IMR-90 (cell line): Measurements from ENCODE around the gene ARL5C. TPM values are rescaled to one million over a fixed set of nuclear protein-coding genes. Genes with fewer than 3 reads are reported as not detected.
A peak's percentile ranks its signal among the peaks of the same experiment; 100 is the strongest.

Source experiments
- ATAC-seq: fragments of 200-7000 bp; cut with Tn5 transposase; 2 replicates; pipeline ENCODE4 v1.9.1; 2020; ENCODE audit warnings: low read depth, mild to moderate bottlenecking, moderate library complexity
- BruUV-seq: library from RNA; stranded (reverse); fragments of 400-500 nt; replicated peaks from 2 replicates; lab custom pipeline; 2021; lab: Mats Ljungman, UMichigan
- CTCF ChIA-PET: fragments of 300-600 bp; formaldehyde crosslinking; extraction: SDS; loops from one replicate; lab custom pipeline; 2021; ENCODE audit warnings: antibody characterized with exemption; lab: Yijun Ruan, JAX
- POLR2A ChIA-PET: fragments of 300-600 bp; sonication (Branson Sonifier 250); formaldehyde crosslinking; loops from one replicate; lab custom pipeline; 2022; ENCODE audit warnings: antibody characterized with exemption; ENCODE audit not compliant: unreplicated experiment; lab: Charles Lee
- DNase-seq: peaks from one replicate; pipeline ENCODE4 v3.0.0; 2013
- H2AFZ ChIP-seq: replicated peaks from 2 replicates; pipeline ENCODE3; 2013; ENCODE audit warnings: low read length, mild to moderate bottlenecking; ENCODE audit not compliant: poor library complexity
- H2AK5ac ChIP-seq: 2 replicates; pipeline ENCODE4 v1.6.1; 2013; ENCODE audit warnings: low read depth, low read length, inconsistent platforms
- H2AK9ac ChIP-seq: replicated peaks from 2 replicates; pipeline ENCODE3; 2013; ENCODE audit warnings: mild to moderate bottlenecking, low read depth, low read length, moderate library complexity; ENCODE audit not compliant: poor library complexity
- H2BK120ac ChIP-seq: 2 replicates; pipeline ENCODE4 v1.6.1; 2013; ENCODE audit warnings: low read depth, low read length, inconsistent platforms
- H2BK15ac ChIP-seq: 3 replicates; pipeline ENCODE4 v1.6.1; 2013; ENCODE audit warnings: low read depth, low read length, inconsistent platforms
- H2BK20ac ChIP-seq: 2 replicates; pipeline ENCODE4 v1.6.1; 2013; ENCODE audit warnings: low read depth, mild to moderate bottlenecking, inconsistent platforms, low read length, moderate library complexity
- H2BK5ac ChIP-seq: 2 replicates; pipeline ENCODE4 v1.6.1; 2013; ENCODE audit warnings: mild to moderate bottlenecking, low read depth, low read length, inconsistent platforms; ENCODE audit not compliant: poor library complexity, severe bottlenecking
- H3K14ac ChIP-seq: replicated peaks from 2 replicates; pipeline ENCODE4 v1.6.1; 2013; ENCODE audit warnings: low read depth, low read length, inconsistent platforms
- H3K18ac ChIP-seq: 2 replicates; pipeline ENCODE4 v1.6.1; 2013; ENCODE audit warnings: low read depth, low read length, control low read depth
- H3K23ac ChIP-seq: 2 replicates; pipeline ENCODE4 v1.6.1; 2013; ENCODE audit warnings: low read depth, low read length, inconsistent platforms
- H3K27ac ChIP-seq: 2 replicates; pipeline ENCODE4 v1.5.1; 2013; ENCODE audit warnings: mild to moderate bottlenecking, control low read depth, low read length; ENCODE audit not compliant: insufficient read depth
- H3K27me3 ChIP-seq: 2 replicates; pipeline ENCODE4 v1.6.1; 2013; ENCODE audit warnings: low read length; ENCODE audit not compliant: control insufficient read depth, insufficient read depth
- H3K36me3 ChIP-seq: 2 replicates; pipeline ENCODE4 v1.6.1; 2013; ENCODE audit warnings: low read length, mixed read lengths; ENCODE audit not compliant: control insufficient read depth, insufficient read depth
- H3K4ac ChIP-seq: 2 replicates; pipeline ENCODE4 v1.6.1; 2013; ENCODE audit warnings: low read depth, low read length, inconsistent platforms
- H3K4me1 ChIP-seq: 2 replicates; pipeline ENCODE4 v1.6.1; 2013; ENCODE audit warnings: low read length, mixed read lengths; ENCODE audit not compliant: control insufficient read depth, insufficient read depth
- H3K4me2 ChIP-seq: 2 replicates; pipeline ENCODE4 v1.6.1; 2013; ENCODE audit warnings: low read depth, mild to moderate bottlenecking, control low read depth, low read length, moderate library complexity
- H3K4me3 ChIP-seq: 2 replicates; pipeline ENCODE4 v1.5.1; 2013; ENCODE audit warnings: low read depth, mild to moderate bottlenecking, control low read depth, low read length, moderate library complexity; ENCODE audit not compliant: insufficient read depth
- H3K56ac ChIP-seq: 2 replicates; pipeline ENCODE4 v1.6.1; 2013; ENCODE audit warnings: low read length, inconsistent platforms; ENCODE audit not compliant: insufficient read depth; ENCODE audit errors: extremely low read depth
- H3K79me1 ChIP-seq, 2 experiments: 2 replicates each; pipeline ENCODE4 v1.6.1; 2013; ENCODE audit warnings: low read length in 2 of 2, inconsistent platforms in 1 of 2, low read depth in 1 of 2
- H3K9ac ChIP-seq: 2 replicates; pipeline ENCODE4 v1.6.1; 2013; ENCODE audit warnings: low read depth, low read length, control low read depth
- H3K9me1 ChIP-seq: 2 replicates; pipeline ENCODE4 v1.6.1; 2013; ENCODE audit warnings: low read length, inconsistent platforms; ENCODE audit not compliant: insufficient read depth
- H3K9me3 ChIP-seq: 2 replicates; pipeline ENCODE4 v1.6.1; 2013; ENCODE audit warnings: low read length; ENCODE audit not compliant: control insufficient read depth, insufficient read depth
- H4K20me1 ChIP-seq: 2 replicates; pipeline ENCODE4 v1.6.1; 2013; ENCODE audit warnings: low read length, inconsistent platforms; ENCODE audit not compliant: insufficient read depth
- H4K5ac ChIP-seq: 2 replicates; pipeline ENCODE4 v1.6.1; 2013; ENCODE audit warnings: mild to moderate bottlenecking, low read depth, low read length, control low read depth
- H4K8ac ChIP-seq, 2 experiments: 2 replicates each; pipeline ENCODE4 v1.6.1; 2013; ENCODE audit warnings: low read depth in 2 of 2, low read length in 2 of 2, control low read depth in 1 of 2, inconsistent platforms in 1 of 2
- H4K91ac ChIP-seq: 2 replicates; pipeline ENCODE4 v1.6.1; 2013; ENCODE audit warnings: low read depth, low read length, inconsistent platforms; ENCODE audit not compliant: insufficient read depth
- BHLHE40 ChIP-seq: fragments of 150-350 bp; IDR thresholded peaks from 2 replicates; pipeline ENCODE4 v1.6.1; 2016; ENCODE audit warnings: mild to moderate bottlenecking, low read depth, low read length
- CEBPB ChIP-seq: IDR thresholded peaks from 2 replicates; pipeline ENCODE4 v1.6.1; 2012; ENCODE audit warnings: low read depth, low read length, improper control_type of control experiment
- ELK1 ChIP-seq: fragments of 150-350 bp; IDR thresholded peaks from 2 replicates; pipeline ENCODE4 v1.6.1; 2016; ENCODE audit warnings: low read depth, mild to moderate bottlenecking, low read length, moderate library complexity, borderline replicate concordance
- FOS ChIP-seq: fragments of 150-350 bp; IDR thresholded peaks from 2 replicates; pipeline ENCODE4 v1.6.1; 2016; ENCODE audit warnings: low read depth, low read length
- RAD21 ChIP-seq: IDR thresholded peaks from 2 replicates; pipeline ENCODE4 v1.6.1; 2012; ENCODE audit warnings: low read length, improper control_type of control experiment
- WGBS, 2 experiments: methylation state at CpG; one replicate each; pipeline versions ENCODE4 v1.1.5 to v1.1.7; 2013; ENCODE audit warnings: missing lambda C conversion rate in 2 of 2; ENCODE audit not compliant: insufficient read length in 1 of 2; ENCODE audit errors: extremely low coverage in 2 of 2; 5-methylcytosine and 5-hydroxymethylcytosine counted together
- dilution Hi-C: fragments of 300-500 bp; cut with HindIII; formaldehyde crosslinking; loops from one replicate; pipeline ENCODE4 v1.14.3; 2018; ENCODE audit warnings: low sequenced_read_pairs; ENCODE audit not compliant: unreplicated experiment
- in situ Hi-C: fragments of 300-500 bp; cut with MboI; formaldehyde crosslinking; loops from 3 replicates; pipeline ENCODE4 v1.14.3; 2019; ENCODE audit warnings: low sequenced_read_pairs, inconsistent platforms, mixed read lengths
- intact Hi-C: fragments of 100-400 bp; cut with micrococcal nuclease; formaldehyde crosslinking; loops from 2 replicates; pipeline ENCODE4 v1.10.0; 2022
- polyA plus RNA-seq, 3 experiments: library from polyadenylated mRNA; depleted of rRNA; stranded (reverse); fragments of >200 nt; gene quantifications; 2 replicates each; pipeline ENCODE4 v1.2.3, GENCODE V29; 2012; ENCODE audit warnings: low replicate concordance in 1 of 3
- total RNA-seq: library from RNA; depleted of rRNA; stranded (reverse); fragments of >200 nt; gene quantifications from 2 replicates; pipeline ENCODE4 v1.2.3, GENCODE V29; 2012

The ARL5C gene
- total and polyA plus RNA-seq, 2 of the 4 experiments (the other 2 are of a cell fraction) = not detected

GRCh38 chr17:39151943-39152818 is 13.8 kb downstream of the ARL5C start:
- H3K27ac ChIP-seq = no peak overlapping the region
- CTCF ChIA-PET = interaction anchor here (0.6 to 2.6 kb wide), 14 partner anchors 12 to 321 kb away, joined by 3 to 53 read pairs (median 4); partner anchors contain the start of gene LASP1NB
- H2AFZ ChIP-seq = peak overlapping the region; percentile 82
- no peak overlapping the region for H2BK5ac ChIP-seq
- no TSS peak for BruUV-seq
- WGBS, 2 experiments = 13% methylated on average over 3 of the region's 25 CpGs; no CpG with 5 or more reads in 1 of the 2 experiments
- H3K4me3 ChIP-seq = no peak overlapping the region
- H2BK15ac ChIP-seq = no peak overlapping the region
- no peak overlapping the region for H2BK120ac ChIP-seq
- no peaks in the 10 kb centered on the region for H3K9me1 ChIP-seq
- TF ChIP-seq BHLHE40 (no peak), RAD21 (no peak), ELK1 (no peak), CEBPB (no peak), FOS (no peak)
- no peak overlapping the region for H3K56ac ChIP-seq
- no peak overlapping the region for H4K5ac ChIP-seq
- no peak overlapping the region for H3K14ac ChIP-seq
- peak overlapping the region; percentile 61 for H3K4me2 ChIP-seq
- POLR2A ChIA-PET = no interaction called here
- peaks cover 20% of the 10 kb centered on the region for H3K27me3 ChIP-seq
- no peak for ATAC-seq
- H3K36me3 ChIP-seq = no peaks in the 10 kb centered on the region
- H3K18ac ChIP-seq = no peak overlapping the region
- peaks cover 4% of the 10 kb centered on the region; the same call in 1 of the 2 replicates for H4K20me1 ChIP-seq
- H3K23ac ChIP-seq = no peak overlapping the region
- in situ Hi-C loops = loop anchor here (5.0 kb wide), 1 partner anchor 170 kb away; no protein-coding TSS in a partner anchor
- H3K79me1 ChIP-seq = no peaks in the 10 kb centered on the region
- no peak overlapping the region for H2AK5ac ChIP-seq
- no peaks in the 10 kb centered on the region for H3K9me3 ChIP-seq
- peaks cover 2% of the 10 kb centered on the region for H3K4me1 ChIP-seq
- no peak overlapping the region for H3K4ac ChIP-seq
- dilution Hi-C loops = no loop called here
- H4K91ac ChIP-seq = no peak overlapping the region
- H2AK9ac ChIP-seq = no peak overlapping the region
- DNase-seq = no peak
- no peak overlapping the region for H3K9ac ChIP-seq
- intact Hi-C loops = loop anchor here (2.0 kb wide), 1 partner anchor 235 kb away; no protein-coding TSS in a partner anchor
- no peak overlapping the region; a peak in 1 of 4 replicates for H4K8ac ChIP-seq
- no peak overlapping the region for H2BK20ac ChIP-seq
